ENCODE measurements around the gene SERPINA6.

- TF ChIP-seq CTCF (IDR thresholded peaks at IDR 0.05; ENCODE audit: insufficient read depth, low read depth, low read length), result no peak
- TF ChIP-seq EZH2 (IDR thresholded peaks at IDR 0.05; ENCODE audit: insufficient read depth, low read length), result no peak
Observed at GRCh38 chr14:94345344-94346064, 22.4 kb upstream of the SERPINA6 start.

All from astrocyte (in vitro differentiated cells and primary cell).